PC-9 (cell line): ENCODE results near the gene METTL16. TPM values are rescaled to one million over a fixed set of nuclear protein-coding genes. Genes with fewer than 3 reads are reported as not detected.

ENCODE experiments used
- BruUV-seq: library from RNA; stranded (reverse); fragments of 400-500 nt; replicated peaks from 2 replicates; lab custom pipeline; 2021; lab: Mats Ljungman, UMichigan
- CTCF ChIA-PET: fragments of 300-600 bp; sonication (Branson Sonifier 250); formaldehyde crosslinking; loops from one replicate; lab custom pipeline; 2022; ENCODE audit warnings: antibody characterized with exemption; lab: Charles Lee
- POLR2A ChIA-PET: fragments of 300-600 bp; sonication (Branson Sonifier 250); formaldehyde crosslinking; loops from one replicate; lab custom pipeline; 2022; ENCODE audit warnings: antibody characterized with exemption; ENCODE audit not compliant: unreplicated experiment; lab: Charles Lee
- DNase-seq, 2 experiments: peaks; one replicate each; pipeline versions ENCODE4 v3.0.0 to v3.0.0-alpha.2; 2015 to 2022; ENCODE audit warnings: mixed read lengths in 1 of 2
- H2AFZ ChIP-seq: fragments of 200-600 bp; sonication (generic); 2 replicates; pipeline ENCODE4 v1.8.1; 2017; ENCODE audit warnings: antibody characterized with exemption
- H3F3A ChIP-seq: fragments of 200-600 bp; sonication (generic); 2 replicates; pipeline ENCODE4 v1.8.1; 2017; ENCODE audit warnings: antibody characterized with exemption, mild to moderate bottlenecking, low read depth; ENCODE audit not compliant: insufficient read depth
- H3K27ac ChIP-seq: fragments of 200-600 bp; sonication (generic); 2 replicates; pipeline ENCODE4 v1.6.1; 2016; ENCODE audit warnings: mixed run types
- H3K27me3 ChIP-seq: fragments of 200-600 bp; sonication (generic); 2 replicates; pipeline ENCODE4 v1.6.1; 2016; ENCODE audit warnings: low read depth, mixed run types; ENCODE audit not compliant: insufficient read depth
- H3K36me3 ChIP-seq: fragments of 200-600 bp; sonication (generic); 2 replicates; pipeline ENCODE4 v1.6.1; 2016; ENCODE audit warnings: low read depth, mixed run types
- H3K4me1 ChIP-seq: fragments of 200-600 bp; sonication (generic); replicated peaks from 2 replicates; pipeline ENCODE4 v1.6.1; 2016; ENCODE audit warnings: mixed run types; ENCODE audit not compliant: insufficient read depth
- H3K4me2 ChIP-seq: fragments of 200-600 bp; sonication (generic); 2 replicates; pipeline ENCODE4 v1.6.1; 2017; ENCODE audit warnings: mixed run types
- H3K4me3 ChIP-seq: fragments of 200-600 bp; sonication (generic); 2 replicates; pipeline ENCODE4 v1.6.1; 2016; ENCODE audit warnings: mixed run types
- H3K79me2 ChIP-seq: fragments of 200-600 bp; sonication (generic); 2 replicates; pipeline ENCODE4 v1.6.1; 2017; ENCODE audit warnings: low read depth, mixed run types
- H3K9me2 ChIP-seq: fragments of 200-600 bp; sonication (generic); 2 replicates; pipeline ENCODE4 v1.8.1; 2017; ENCODE audit warnings: mild to moderate bottlenecking; ENCODE audit not compliant: insufficient read depth
- H3K9me3 ChIP-seq: fragments of 200-600 bp; sonication (generic); 2 replicates; pipeline ENCODE4 v1.8.1; 2016; ENCODE audit warnings: low read depth; ENCODE audit not compliant: insufficient read depth
- H4K20me1 ChIP-seq: fragments of 200-600 bp; sonication (generic); 2 replicates; pipeline ENCODE4 v1.8.1; 2017; ENCODE audit not compliant: insufficient read depth
- EZH2 ChIP-seq: fragments of 200-600 bp; sonication (generic); IDR thresholded peaks from 2 replicates; pipeline ENCODE4 v1.8.0; 2017; ENCODE audit warnings: antibody characterized with exemption, low read depth
- intact Hi-C: fragments of 100-400 bp; cut with micrococcal nuclease; formaldehyde crosslinking; loops from one replicate; pipeline ENCODE4 v1.10.0; 2022; ENCODE audit not compliant: unreplicated experiment
- total RNA-seq: library from RNA; stranded (reverse); gene quantifications from 2 replicates; pipeline ENCODE4 v1.2.3, GENCODE V29; 2021
- TF ChIP-seq, protein P1 (sequence below): fragments of 200-600 bp; sonication (generic); conservative IDR thresholded peaks from 2 replicates; pipeline ENCODE4 v1.6.1; 2017; ENCODE audit warnings: mixed run types, antibody characterized with exemption, mild to moderate bottlenecking, moderate library complexity

The METTL16 gene
- total RNA-seq, 1 experiment from 2014 or later: 46.2 TPM

- Histone ChIP-seq H3K79me2 (peaks cover 4% of the 10 kb centered on the region), H3K4me2 (no peak overlapping the region), H2AFZ (no peak overlapping the region), H3F3A (peaks cover 17% of the 10 kb centered on the region), H3K4me3 (no peak overlapping the region), H4K20me1 (no peaks in the 10 kb centered on the region), H3K9me2 (no peaks in the 10 kb centered on the region), H3K36me3 (no peaks in the 10 kb centered on the region; the same call in 1 of the 2 replicates), H3K27ac (peak overlapping the region; percentile 20; the same call in 1 of the 2 replicates), H3K9me3 (no peaks in the 10 kb centered on the region), H3K27me3 (no peaks in the 10 kb centered on the region), H3K4me1 (peaks cover 4% of the 10 kb centered on the region; the same call in 1 of the 2 replicates)
- ChIA-PET CTCF (interaction anchor here (0.6 to 3.4 kb wide), 9 partner anchors 9 to 332 kb away, joined by 3 to 102 read pairs (median 7); no protein-coding TSS in a partner anchor), POLR2A (interaction anchor here (0.6 to 1.7 kb wide), 9 partner anchors 17 to 1435 kb away, joined by 3 to 20 read pairs (median 5); no protein-coding TSS in a partner anchor)
- BruUV-seq: no TSS peak
- peak; percentile 69 to 91 for DNase-seq
- intact Hi-C loops: loop anchor here (1.0 to 5.0 kb wide), 3 partner anchors 34 to 533 kb away; no protein-coding TSS in a partner anchor
- TF ChIP-seq, protein P1, sequence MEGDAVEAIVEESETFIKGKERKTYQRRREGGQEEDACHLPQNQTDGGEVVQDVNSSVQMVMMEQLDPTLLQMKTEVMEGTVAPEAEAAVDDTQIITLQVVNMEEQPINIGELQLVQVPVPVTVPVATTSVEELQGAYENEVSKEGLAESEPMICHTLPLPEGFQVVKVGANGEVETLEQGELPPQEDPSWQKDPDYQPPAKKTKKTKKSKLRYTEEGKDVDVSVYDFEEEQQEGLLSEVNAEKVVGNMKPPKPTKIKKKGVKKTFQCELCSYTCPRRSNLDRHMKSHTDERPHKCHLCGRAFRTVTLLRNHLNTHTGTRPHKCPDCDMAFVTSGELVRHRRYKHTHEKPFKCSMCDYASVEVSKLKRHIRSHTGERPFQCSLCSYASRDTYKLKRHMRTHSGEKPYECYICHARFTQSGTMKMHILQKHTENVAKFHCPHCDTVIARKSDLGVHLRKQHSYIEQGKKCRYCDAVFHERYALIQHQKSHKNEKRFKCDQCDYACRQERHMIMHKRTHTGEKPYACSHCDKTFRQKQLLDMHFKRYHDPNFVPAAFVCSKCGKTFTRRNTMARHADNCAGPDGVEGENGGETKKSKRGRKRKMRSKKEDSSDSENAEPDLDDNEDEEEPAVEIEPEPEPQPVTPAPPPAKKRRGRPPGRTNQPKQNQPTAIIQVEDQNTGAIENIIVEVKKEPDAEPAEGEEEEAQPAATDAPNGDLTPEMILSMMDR: peak; percentile 98
- no peak for TF ChIP-seq EZH2
These were observed 95.5 kb downstream of the METTL16 start for GRCh38 chr17:2416010-2416734.

DNA sequence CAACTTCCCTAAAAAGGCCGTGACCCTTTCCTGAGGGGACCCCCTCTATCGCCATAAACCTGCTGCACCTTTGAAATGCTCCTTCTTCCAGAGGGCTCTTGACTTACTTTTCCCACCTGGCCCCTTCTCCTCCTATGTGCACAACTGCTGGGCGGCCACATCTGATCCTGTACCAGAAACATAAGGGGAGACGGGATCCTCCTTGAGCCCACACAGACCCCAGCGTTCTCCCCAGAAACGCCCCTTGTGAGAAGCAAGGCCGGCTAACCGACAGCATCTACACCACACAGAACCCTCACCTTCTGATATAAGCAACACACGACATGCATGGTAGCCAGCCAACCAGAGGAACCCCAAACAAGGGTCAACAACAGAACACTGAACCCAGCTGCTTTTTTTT lies 96.6 kb downstream of the METTL16 start:
- H2AFZ ChIP-seq: no peak overlapping the region
- no peaks in the 10 kb centered on the region for H3K27me3 ChIP-seq
- ChIA-PET POLR2A (interaction anchor here (1.7 kb wide), 1 partner anchor 33 kb away, joined by 8 read pairs; no protein-coding TSS in a partner anchor), CTCF (interaction anchor here (0.6 to 3.4 kb wide), 7 partner anchors 8 to 376 kb away, joined by 3 to 102 read pairs (median 5); no protein-coding TSS in a partner anchor)
- DNase-seq: no peak
- TF ChIP-seq EZH2: no peak
- TF ChIP-seq, protein P1: no peak
- no peaks in the 10 kb centered on the region for H4K20me1 ChIP-seq
- no TSS peak for BruUV-seq
- no peak overlapping the region for H3K4me3 ChIP-seq
- intact Hi-C loops: loop anchor here (5.0 kb wide), 1 partner anchor 183 kb away; no protein-coding TSS in a partner anchor
- no peak overlapping the region for H3K4me2 ChIP-seq
- H3K79me2 ChIP-seq: peaks cover 4% of the 10 kb centered on the region
- peaks cover 4% of the 10 kb centered on the region; the same call in 1 of the 2 replicates for H3K4me1 ChIP-seq
- no peaks in the 10 kb centered on the region for H3K9me2 ChIP-seq
- no peak overlapping the region for H3K27ac ChIP-seq
- no peaks in the 10 kb centered on the region for H3K36me3 ChIP-seq
- peaks cover 26% of the 10 kb centered on the region; the same call in 1 of the 2 replicates for H3F3A ChIP-seq
- H3K9me3 ChIP-seq: no peaks in the 10 kb centered on the region

- H2AFZ ChIP-seq: no peak overlapping the region
- peaks cover 4% of the 10 kb centered on the region; the same call in 1 of the 2 replicates for H3K4me1 ChIP-seq
- ChIA-PET POLR2A (no interaction called here), CTCF (interaction anchor here (0.6 to 1.8 kb wide), 3 partner anchors 8 to 342 kb away, joined by 3 to 10 read pairs (median 3); no protein-coding TSS in a partner anchor)
- H3F3A ChIP-seq: peaks cover 27% of the 10 kb centered on the region; the same call in 1 of the 2 replicates
- H3K27me3 ChIP-seq: no peaks in the 10 kb centered on the region
- TF ChIP-seq, protein P1: no peak
- TF ChIP-seq EZH2: no peak
- H3K27ac ChIP-seq: no peak overlapping the region
- intact Hi-C loops: loop anchor here (5.0 kb wide), 1 partner anchor 182 kb away; no protein-coding TSS in a partner anchor
- H3K79me2 ChIP-seq: peaks cover 4% of the 10 kb centered on the region
- H3K36me3 ChIP-seq: no peaks in the 10 kb centered on the region
- no peak for DNase-seq
- no TSS peak for BruUV-seq
- H3K4me2 ChIP-seq: no peak overlapping the region
- no peak overlapping the region for H3K4me3 ChIP-seq
- no peaks in the 10 kb centered on the region for H3K9me3 ChIP-seq
- no peaks in the 10 kb centered on the region for H4K20me1 ChIP-seq
- H3K9me2 ChIP-seq: no peaks in the 10 kb centered on the region
These were observed 97.1 kb downstream of the METTL16 start for GRCh38 chr17:2414446-2415064.
